ENCODE results near the gene POLR2C. TPM values are rescaled to one million over a fixed set of nuclear protein-coding genes. Genes with fewer than 3 reads are reported as not detected.

The POLR2C gene
- total and polyA plus RNA-seq, 2 of the 13 experiments (the other 11 are each of a cell fraction or from before 2014, with no cell fraction given) = 104 to 216 TPM

GRCh38 chr16:57519796-57520360 lies 57.4 kb downstream of the POLR2C start (continued):
- TF ChIP-seq ZNF276 (CRISPR knock-in tag; IDR thresholded peaks at IDR 0.05; ENCODE audit: low read depth) (no peak), ZNF570 (CRISPR knock-in tag; IDR thresholded peaks at IDR 0.05; ENCODE audit: borderline replicate concordance) (no peak), ZSCAN21 (CRISPR knock-in tag; IDR thresholded peaks at IDR 0.05; ENCODE audit: borderline replicate concordance) (peak; percentile 74), NCOR1 (IDR thresholded peaks at IDR 0.05; ENCODE audit: borderline replicate concordance, low read length) (no peak), SKI (IDR thresholded peaks at IDR 0.05; ENCODE audit: partially characterized antibody) (no peak), SIN3B (IDR thresholded peaks at IDR 0.05; ENCODE audit: low read length) (peak; percentile 61; the same call in 1 of the 2 replicates), FOXK1 (CRISPR knock-in tag; IDR thresholded peaks at IDR 0.05; ENCODE audit: borderline replicate concordance, low read depth) (peak; percentile 26; the same call in 1 of the 2 replicates), ZZZ3 (CRISPR knock-in tag; IDR thresholded peaks at IDR 0.05; ENCODE audit: borderline replicate concordance) (no peak), ZNF17 (CRISPR knock-in tag; IDR thresholded peaks at IDR 0.05) (no peak), POGK (CRISPR knock-in tag; conservative IDR thresholded peaks at IDR 0.05) (peak; percentile 63; the same call in 1 of the 2 replicates), NFE2L2 (IDR thresholded peaks at IDR 0.05; ENCODE audit: low read length) (no peak), ZUFSP (CRISPR knock-in tag; IDR thresholded peaks at IDR 0.05; ENCODE audit: borderline replicate concordance) (no peak), ZFP1 (CRISPR knock-in tag; IDR thresholded peaks at IDR 0.05) (no peak), HOXD1 (CRISPR knock-in tag; IDR thresholded peaks at IDR 0.05) (0 out of 2 replicates have a peak, but pooled peaks have one; percentile 19)
- TF ChIP-seq, protein P1, sequence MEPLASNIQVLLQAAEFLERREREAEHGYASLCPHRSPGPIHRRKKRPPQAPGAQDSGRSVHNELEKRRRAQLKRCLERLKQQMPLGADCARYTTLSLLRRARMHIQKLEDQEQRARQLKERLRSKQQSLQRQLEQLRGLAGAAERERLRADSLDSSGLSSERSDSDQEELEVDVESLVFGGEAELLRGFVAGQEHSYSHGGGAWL (CRISPR knock-in tag; IDR thresholded peaks at IDR 0.05) = no peak
- TF ChIP-seq, protein P2, sequence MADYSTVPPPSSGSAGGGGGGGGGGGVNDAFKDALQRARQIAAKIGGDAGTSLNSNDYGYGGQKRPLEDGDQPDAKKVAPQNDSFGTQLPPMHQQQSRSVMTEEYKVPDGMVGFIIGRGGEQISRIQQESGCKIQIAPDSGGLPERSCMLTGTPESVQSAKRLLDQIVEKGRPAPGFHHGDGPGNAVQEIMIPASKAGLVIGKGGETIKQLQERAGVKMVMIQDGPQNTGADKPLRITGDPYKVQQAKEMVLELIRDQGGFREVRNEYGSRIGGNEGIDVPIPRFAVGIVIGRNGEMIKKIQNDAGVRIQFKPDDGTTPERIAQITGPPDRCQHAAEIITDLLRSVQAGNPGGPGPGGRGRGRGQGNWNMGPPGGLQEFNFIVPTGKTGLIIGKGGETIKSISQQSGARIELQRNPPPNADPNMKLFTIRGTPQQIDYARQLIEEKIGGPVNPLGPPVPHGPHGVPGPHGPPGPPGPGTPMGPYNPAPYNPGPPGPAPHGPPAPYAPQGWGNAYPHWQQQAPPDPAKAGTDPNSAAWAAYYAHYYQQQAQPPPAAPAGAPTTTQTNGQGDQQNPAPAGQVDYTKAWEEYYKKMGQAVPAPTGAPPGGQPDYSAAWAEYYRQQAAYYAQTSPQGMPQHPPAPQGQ (CRISPR knock-in tag; IDR thresholded peaks at IDR 0.05; ENCODE audit: borderline replicate concordance) = no peak
